Heart right ventricle (tissue), 16 donors: ENCODE results near the gene CDH23. TPM values are rescaled to one million over a fixed set of nuclear protein-coding genes. Genes with fewer than 3 reads are reported as not detected.

ENCODE experiments used
- ATAC-seq, 8 donors: fragments of 200-7000 bp; cut with Tn5 transposase; one replicate each; pipeline ENCODE4 v1.9.1; 2020; ENCODE audit warnings: mild to moderate bottlenecking in 8 of 8, moderate library complexity in 8 of 8, moderate number of reproducible peaks in 1 of 8
- DNase-seq, 2 donors: peaks; one replicate each; pipeline ENCODE4 v3.0.0-alpha.2; 2020
- H3K27ac ChIP-seq, 10 donors: fragments of 200-600 bp; sonication (generic) in 2 of 10; one replicate each; pipeline versions ENCODE4 v1.5.0 to v1.8.0; 2020 to 2022; ENCODE audit warnings: mild to moderate bottlenecking in 3 of 10
- H3K27me3 ChIP-seq, 7 donors: fragments of 200-600 bp; one replicate each; pipeline ENCODE4 v1.8.0; 2021 to 2022; ENCODE audit warnings: mild to moderate bottlenecking in 2 of 7
- H3K36me3 ChIP-seq, 9 donors: fragments of 200-600 bp; sonication (generic) in 1 of 9; one replicate each; pipeline versions ENCODE4 v1.5.0 to v1.8.0; 2020 to 2022; ENCODE audit warnings: mild to moderate bottlenecking in 2 of 9
- H3K4me1 ChIP-seq, 9 donors: fragments of 200-600 bp; sonication (generic) in 1 of 9; one replicate each; pipeline versions ENCODE4 v1.5.0 to v1.8.0; 2020 to 2022; ENCODE audit warnings: mild to moderate bottlenecking in 4 of 9
- H3K4me3 ChIP-seq, 10 donors: fragments of 200-600 bp; sonication (generic) in 2 of 10; one replicate each; pipeline versions ENCODE4 v1.5.0 to v1.8.0; 2020 to 2022; ENCODE audit warnings: mild to moderate bottlenecking in 7 of 10, moderate library complexity in 2 of 10
- H3K9me3 ChIP-seq, 11 donors: fragments of 200-600 bp in 10 of 11; sonication (generic) in 2 of 11; one replicate each; pipeline versions ENCODE4 v1.5.0 to v1.8.0; 2013 to 2022; ENCODE audit warnings: mild to moderate bottlenecking in 2 of 11, control low read depth in 1 of 11, moderate library complexity in 1 of 11
- WGBS, 2 donors: extraction: QIAGEN DNeasy Blood & Tissue Kit; methylation state at CpG; one replicate each; pipeline ENCODE4 v1.1.7; 2013; ENCODE audit warnings: inconsistent platforms in 1 of 2; 5-methylcytosine and 5-hydroxymethylcytosine counted together
- intact Hi-C, 10 donors: fragments of 100-400 bp; cut with DNase I; formaldehyde crosslinking; loops; one replicate each; pipeline versions ENCODE4 v1.11.1 to v1.14.2; 2022
- polyA plus RNA-seq, 2 donors: library from polyadenylated mRNA; stranded (reverse); fragments of 200-250 nt; gene quantifications; one replicate each; pipeline ENCODE4 v1.2.3, GENCODE V29; 2013
- total RNA-seq, 10 donors: library from RNA; stranded (reverse); fragmentation: NEBNext Ultra II Directional in 3 of 10; extraction: Animal tissue kit (Norgen Biotek cat#: 25700) in 3 of 10; gene quantifications; one replicate each; pipeline versions ENCODE4 v1.2.1 to v1.2.4, GENCODE V29; 2021 to 2023
- TF ChIP-seq, protein P1 (sequence below), 9 donors: fragments of 200-600 bp; sonication (generic) in 2 of 9; IDR thresholded peaks; one replicate each; pipeline versions ENCODE4 v1.5.0 to v1.8.0; 2021 to 2022; ENCODE audit warnings: antibody characterized with exemption in 9 of 9, mild to moderate bottlenecking in 5 of 9, moderate library complexity in 1 of 9
- donor health status: Arrhythmogenic right ventricular cardiomyopathy.
- donor health status: ischemic (EF 13 %, LVEDD 7.1; RV severe dilation, severe dysfunction).
- donor health status: healthy with polysubstance abuse.
- donor health status: DM: no; HTN: yes; CAD: no.
- donor health status: DM: no; HTN: no; CAD: no.
- donor health status: ischemic (EF 25% LVEDD 6.9; RV normal size, moderate dysfunction).
- donor health status: ischemic (EF 25% LVEDD 5.7; RV mildly dilated, moderate dysfunction).
- donor health status: healthy.
- donor health status: DM: yes; HTN: yes; CAD: no.
- donor health status: Ischemic cardiomyopathy.
- donor health status: ischemic (EF 35%, LVEDD 5.7; RV mildly dilated, moderate dysfunction).
- donor health status: nonischemic (EF 11% LVEDD 7.7; RV severe dilation, severe dysfunction).
- donor health status: DM: yes; HTN: yes; CAD: no.
- donor health status: PGD.
- donor health status: ischemic (EF 29% LVEDD 5.4; RV normal size, mild dysfunction).
- donor health status: nonischemic (EF 23%, LVEDD 6.1; RV moderate dilation, normal function).

Gene CDH23
- total and polyA plus RNA-seq, 12 donors = 1.1 to 7.7 (median 4.6) TPM

DNA sequence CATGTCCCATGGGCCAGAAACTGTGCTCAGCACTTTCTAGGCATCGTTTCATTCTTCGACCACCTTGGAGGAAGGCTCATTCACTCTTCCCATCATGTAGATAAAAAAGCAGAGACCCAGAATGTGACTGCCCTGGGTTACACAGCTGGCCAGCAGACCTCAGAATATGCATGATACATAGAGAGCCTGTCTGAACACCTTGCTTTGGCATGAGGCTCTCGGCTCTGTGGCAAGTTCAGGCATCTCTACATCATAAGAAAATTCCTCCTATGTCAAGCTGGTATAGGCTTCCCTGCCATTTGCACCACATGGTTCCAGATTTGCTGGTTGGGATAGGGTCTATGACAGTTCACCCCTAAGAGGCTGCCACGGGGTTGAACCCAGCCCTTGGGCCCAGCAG is 134.1 kb downstream of the CDH23 start:
- Histone ChIP-seq H3K4me1 (peaks cover 0 to 24% (median 0%) of the 10 kb centered on the region in 9 donors), H3K36me3 (no peaks in the 10 kb centered on the region), H3K27ac (no peak overlapping the region), H3K4me3 (no peak overlapping the region), H3K9me3 (no peaks in the 10 kb centered on the region), H3K27me3 (no peaks in the 10 kb centered on the region)
- whole genome bisulfite sequencing, 2 donors = 98 to 100% methylated on average over 4 of the region's 4 CpGs
- TF ChIP-seq, protein P1, sequence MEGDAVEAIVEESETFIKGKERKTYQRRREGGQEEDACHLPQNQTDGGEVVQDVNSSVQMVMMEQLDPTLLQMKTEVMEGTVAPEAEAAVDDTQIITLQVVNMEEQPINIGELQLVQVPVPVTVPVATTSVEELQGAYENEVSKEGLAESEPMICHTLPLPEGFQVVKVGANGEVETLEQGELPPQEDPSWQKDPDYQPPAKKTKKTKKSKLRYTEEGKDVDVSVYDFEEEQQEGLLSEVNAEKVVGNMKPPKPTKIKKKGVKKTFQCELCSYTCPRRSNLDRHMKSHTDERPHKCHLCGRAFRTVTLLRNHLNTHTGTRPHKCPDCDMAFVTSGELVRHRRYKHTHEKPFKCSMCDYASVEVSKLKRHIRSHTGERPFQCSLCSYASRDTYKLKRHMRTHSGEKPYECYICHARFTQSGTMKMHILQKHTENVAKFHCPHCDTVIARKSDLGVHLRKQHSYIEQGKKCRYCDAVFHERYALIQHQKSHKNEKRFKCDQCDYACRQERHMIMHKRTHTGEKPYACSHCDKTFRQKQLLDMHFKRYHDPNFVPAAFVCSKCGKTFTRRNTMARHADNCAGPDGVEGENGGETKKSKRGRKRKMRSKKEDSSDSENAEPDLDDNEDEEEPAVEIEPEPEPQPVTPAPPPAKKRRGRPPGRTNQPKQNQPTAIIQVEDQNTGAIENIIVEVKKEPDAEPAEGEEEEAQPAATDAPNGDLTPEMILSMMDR (IDR thresholded peaks at IDR 0.05) = no peak
- intact Hi-C loops = no loop called here
- DNase-seq (no peak), ATAC-seq (no peak)

DNA sequence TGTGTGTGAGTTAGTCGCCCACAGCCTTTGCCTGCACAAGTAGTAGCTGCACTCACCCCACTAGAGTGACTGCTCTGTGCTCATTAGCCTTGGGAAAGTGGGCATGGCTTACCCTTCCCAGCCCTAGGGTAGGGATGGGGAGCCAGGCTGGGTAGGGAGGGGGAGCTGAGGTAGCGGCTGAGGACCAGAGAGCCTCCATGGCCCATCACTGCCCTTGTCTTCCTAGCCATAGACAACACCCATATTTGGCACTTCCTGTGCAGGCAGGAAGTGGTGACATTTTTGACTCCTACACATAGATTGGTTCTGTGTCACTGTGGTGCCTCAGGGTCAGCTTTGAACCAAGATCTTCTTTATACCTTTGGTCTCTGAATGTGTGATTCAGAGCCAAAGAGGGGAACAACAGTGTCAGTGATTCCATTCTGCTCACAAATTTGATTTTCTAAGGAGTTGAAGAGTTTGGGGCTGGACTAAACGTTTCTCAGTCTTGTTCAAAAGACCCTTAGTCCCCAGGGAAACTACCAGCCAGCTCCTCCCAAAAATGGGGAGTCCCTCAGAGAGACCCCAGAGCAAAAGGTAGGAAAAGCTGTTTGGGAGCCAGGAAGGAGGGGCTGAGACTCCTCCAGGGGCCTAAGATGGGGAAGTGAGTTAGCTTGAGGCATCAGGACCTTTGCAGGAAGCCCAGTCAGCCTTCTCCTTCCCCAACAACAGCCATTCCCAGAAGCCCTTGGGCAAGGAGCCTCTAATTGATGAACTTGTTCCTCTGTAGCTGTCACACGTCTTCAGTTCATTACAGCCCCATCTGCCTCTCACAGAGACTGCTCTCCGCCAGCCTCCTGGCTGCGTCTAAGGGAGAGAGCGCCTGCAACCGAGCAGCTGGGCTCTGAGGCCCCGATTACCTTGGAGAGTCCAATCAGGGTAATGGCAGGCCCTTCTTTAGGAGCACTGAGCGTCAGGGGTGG is 135.0 kb downstream of the CDH23 start:
- no peak overlapping the region for H3K4me3 ChIP-seq
- H3K27me3 ChIP-seq = no peaks in the 10 kb centered on the region
- peaks cover 0 to 24% (median 0%) of the 10 kb centered on the region in 9 donors for H3K4me1 ChIP-seq
- no peak overlapping the region for H3K27ac ChIP-seq
- 87 to 89% methylated on average over 10 of the region's 10 CpGs for WGBS, 2 donors
- TF ChIP-seq, protein P1 (IDR thresholded peaks at IDR 0.05) = no peak
- no peaks in the 10 kb centered on the region for H3K36me3 ChIP-seq
- DNase-seq = no peak
- ATAC-seq = no peak
- no peaks in the 10 kb centered on the region for H3K9me3 ChIP-seq
- intact Hi-C loops = no loop called here

DNA sequence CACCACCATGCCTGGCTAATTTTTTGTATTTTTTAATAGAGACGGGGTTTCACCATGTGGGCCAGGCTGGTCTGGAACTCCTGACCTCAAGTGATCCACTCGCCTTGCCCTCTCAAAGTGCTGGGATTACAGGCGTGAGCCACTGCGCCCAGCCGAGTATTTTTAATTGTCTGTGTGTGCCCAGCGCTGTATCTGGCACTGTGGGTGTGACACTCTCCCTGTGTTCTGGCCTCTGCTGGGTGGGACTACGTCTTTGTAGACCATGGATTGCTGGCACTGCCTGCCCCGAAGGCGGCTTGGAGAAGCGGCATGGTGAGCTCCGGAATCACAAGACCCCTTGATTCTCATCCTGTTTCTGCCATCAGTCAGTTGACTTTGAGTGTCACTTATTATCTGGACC is 136.2 kb downstream of the CDH23 start:
- DNase-seq (no peak), ATAC-seq (peak in 5 of 8 donors; percentile 21 to 62 (median 33))
- Histone ChIP-seq H3K27ac (peak overlapping the region in 1 of 10 donors; percentile 53), H3K4me1 (peaks cover 0 to 24% (median 0%) of the 10 kb centered on the region in 9 donors), H3K9me3 (no peaks in the 10 kb centered on the region), H3K4me3 (no peak overlapping the region), H3K36me3 (no peaks in the 10 kb centered on the region), H3K27me3 (no peaks in the 10 kb centered on the region)
- intact Hi-C loops = no loop called here
- 89 to 94% methylated on average over 11 of the region's 11 CpGs for WGBS, 2 donors
- TF ChIP-seq, protein P1 (IDR thresholded peaks at IDR 0.05) = no peak

DNA sequence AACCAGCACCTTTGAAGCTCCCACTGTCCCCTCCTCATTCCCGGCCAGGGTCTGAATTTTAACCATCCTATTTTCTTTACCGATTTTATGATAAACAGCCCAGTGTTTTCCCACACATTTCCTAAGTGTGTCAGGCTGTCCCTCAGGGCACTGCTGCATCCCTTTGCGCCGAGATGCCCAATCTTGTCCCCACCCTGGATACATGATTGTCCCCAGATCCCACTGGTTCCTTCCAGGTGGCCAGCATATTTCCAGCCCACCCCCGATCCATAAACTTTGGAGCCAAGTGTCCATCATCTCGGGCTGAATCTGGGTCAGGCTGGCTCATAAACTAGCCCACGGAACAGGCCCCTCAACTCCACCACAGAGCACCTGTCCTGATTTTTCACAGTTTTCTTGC is 137.2 kb downstream of the CDH23 start:
- Histone ChIP-seq H3K36me3 (no peaks in the 10 kb centered on the region), H3K9me3 (no peaks in the 10 kb centered on the region), H3K4me3 (no peak overlapping the region), H3K27ac (no peak overlapping the region), H3K27me3 (no peaks in the 10 kb centered on the region), H3K4me1 (peaks cover 0 to 20% (median 0%) of the 10 kb centered on the region in 9 donors)
- ATAC-seq (no peak), DNase-seq (no peak)
- intact Hi-C loops = no loop called here
- 91 to 92% methylated on average over 7 of the region's 7 CpGs for WGBS, 2 donors
- TF ChIP-seq, protein P1 (IDR thresholded peaks at IDR 0.05) = no peak
